HepG2 (cell line): ENCODE results near the gene DAB2IP. TPM values are rescaled to one million over a fixed set of nuclear protein-coding genes. Genes with fewer than 3 reads are reported as not detected.

Experiments used
- CERS6 ChIP-seq: sonication (generic); formaldehyde crosslinking; IDR thresholded peaks from 2 replicates; pipeline ENCODE4 v1.5.0; 2020; ENCODE audit warnings: missing genetic modification reagents
- CREB3 ChIP-seq: sonication (generic); formaldehyde crosslinking; IDR thresholded peaks from 2 replicates; pipeline ENCODE4 v1.5.0; 2020; ENCODE audit warnings: missing genetic modification reagents
- CTCF ChIP-seq: sonication (generic); formaldehyde crosslinking; IDR thresholded peaks from 2 replicates; pipeline ENCODE4 v1.5.0; 2020; ENCODE audit warnings: mild to moderate bottlenecking, missing genetic modification reagents, moderate library complexity
- FOXK1 ChIP-seq: sonication (generic); formaldehyde crosslinking; IDR thresholded peaks from 2 replicates; pipeline ENCODE4 v1.4.0; 2020; ENCODE audit warnings: low read depth, missing genetic modification reagents, borderline replicate concordance
- KAT8 ChIP-seq: IDR thresholded peaks from 2 replicates; pipeline ENCODE4 v1.6.1; 2016; ENCODE audit warnings: missing genetic modification reagents, missing compliant biosample characterization
- KDM5A ChIP-seq: fragments of 200-600 bp; sonication (generic); IDR thresholded peaks from 2 replicates; pipeline ENCODE4 v1.7.0; 2018; ENCODE audit warnings: antibody characterized with exemption, mild to moderate bottlenecking, low read length, borderline replicate concordance
- KLF13 ChIP-seq: sonication (generic); formaldehyde crosslinking; IDR thresholded peaks from 2 replicates; pipeline ENCODE4 v1.4.0; 2020; ENCODE audit warnings: mild to moderate bottlenecking, missing genetic modification reagents
- MXD1 ChIP-seq: sonication (generic); formaldehyde crosslinking; IDR thresholded peaks from 2 replicates; pipeline ENCODE4 v1.4.0; 2020; ENCODE audit warnings: mild to moderate bottlenecking, missing genetic modification reagents
- RBM39 ChIP-seq: fragments of 200-400 bp; formaldehyde crosslinking; IDR thresholded peaks from one replicate; pipeline ENCODE4 v1.6.1; 2018; ENCODE audit warnings: antibody characterized with exemption, mild to moderate bottlenecking, low read depth, low read length; ENCODE audit not compliant: poor library complexity, severe bottlenecking
- RXRB ChIP-seq: IDR thresholded peaks from 2 replicates; pipeline ENCODE4 v1.6.1; 2016; ENCODE audit warnings: borderline replicate concordance, missing genetic modification reagents, missing compliant biosample characterization
- SP2 ChIP-seq: sonication (generic); formaldehyde crosslinking; IDR thresholded peaks from 2 replicates; pipeline ENCODE4 v1.5.1; 2020; ENCODE audit warnings: mild to moderate bottlenecking, missing genetic modification reagents
- TAF15 ChIP-seq: fragments of 200-400 bp; formaldehyde crosslinking; IDR thresholded peaks from one replicate; pipeline ENCODE4 v1.6.1; 2018; ENCODE audit warnings: mild to moderate bottlenecking, low read depth, low read length; ENCODE audit not compliant: poor library complexity, severe bottlenecking
- TMF1 ChIP-seq: sonication (generic); formaldehyde crosslinking; IDR thresholded peaks from 2 replicates; pipeline ENCODE4 v1.8.1; 2022; ENCODE audit warnings: low read depth, missing genetic modification reagents
- TRIM24 ChIP-seq: sonication (generic); formaldehyde crosslinking; IDR thresholded peaks from 2 replicates; pipeline ENCODE4 v1.8.0; 2022; ENCODE audit warnings: mild to moderate bottlenecking, missing genetic modification reagents
- UBTF ChIP-seq: sonication (generic); formaldehyde crosslinking; IDR thresholded peaks from 2 replicates; pipeline ENCODE4 v1.4.0; 2020; ENCODE audit warnings: mild to moderate bottlenecking, missing genetic modification reagents
- ZFP36L1 ChIP-seq: sonication (generic); formaldehyde crosslinking; IDR thresholded peaks from 2 replicates; pipeline ENCODE4 v1.8.0; 2022; ENCODE audit warnings: mild to moderate bottlenecking, missing genetic modification reagents, moderate library complexity
- ZFX ChIP-seq: sonication (generic); formaldehyde crosslinking; IDR thresholded peaks from 2 replicates; pipeline ENCODE4 v1.4.0; 2020; ENCODE audit warnings: mild to moderate bottlenecking, low read depth, missing genetic modification reagents, moderate library complexity
- ZNF501 ChIP-seq: sonication (generic); formaldehyde crosslinking; IDR thresholded peaks from 2 replicates; pipeline ENCODE4 v1.5.1; 2020; ENCODE audit warnings: mild to moderate bottlenecking, moderate library complexity, missing genetic modification reagents
- ZNF644 ChIP-seq: IDR thresholded peaks from 2 replicates; pipeline ENCODE4 v1.6.1; 2016; ENCODE audit warnings: low read depth
- ZNF788 ChIP-seq: sonication (generic); formaldehyde crosslinking; IDR thresholded peaks from 2 replicates; pipeline ENCODE4 v1.5.0; 2020; ENCODE audit warnings: mild to moderate bottlenecking, missing genetic modification reagents, borderline replicate concordance
- polyA plus RNA-seq, 8 experiments: library from polyadenylated mRNA; depleted of rRNA in 3 of 8; stranded (reverse) in 7 of 8; unstranded in 1 of 8; fragments of >200 nt; fragmentation: Illumina TruSeq in 4 of 8; extraction: Trizol in 4 of 8; gene quantifications; 2 replicates each; pipeline versions ENCODE4 v1.2.1 to v1.2.3, GENCODE V29; 2011 to 2016; ENCODE audit warnings: low read depth in 4 of 8, missing spikeins in 1 of 8, mixed read lengths in 1 of 8; ENCODE audit not compliant: insufficient read depth in 1 of 8
- total RNA-seq, 5 experiments: library from RNA; depleted of rRNA; stranded (reverse); fragments of >200 nt; fragmentation: Illumina TruSeq; extraction: Trizol; gene quantifications; 2 replicates each; pipeline ENCODE4 v1.2.3, GENCODE V29; 2016; ENCODE audit warnings: low read depth in 1 of 5
- TF ChIP-seq, protein P1 (sequence below): sonication (generic); formaldehyde crosslinking; IDR thresholded peaks from 2 replicates; pipeline ENCODE4; 2020; ENCODE audit warnings: missing genetic modification reagents, mild to moderate bottlenecking, borderline replicate concordance

The DAB2IP gene
- total and polyA plus RNA-seq, 2 of the 13 experiments (the other 11 are each of a cell fraction or from before 2014, with no cell fraction given) = 25.3 to 37.9 TPM

- TF ChIP-seq CREB3 (no peak), ZNF788 (no peak), KDM5A (no peak), KAT8 (CRISPR knock-in tag) (no peak), KLF13 (CRISPR knock-in tag) (no peak), TMF1 (CRISPR knock-in tag) (no peak), ZFP36L1 (no peak), SP2 (CRISPR knock-in tag) (no peak), MXD1 (CRISPR knock-in tag) (no peak), ZFX (CRISPR knock-in tag) (no peak), RXRB (CRISPR knock-in tag) (no peak), RBM39 (peak; percentile 69), CTCF (CRISPR knock-in tag) (peak; percentile 17), ZNF644 (CRISPR knock-in tag) (0 out of 2 replicates have a peak, but pooled peaks have one; percentile 13), CERS6 (no peak), TRIM24 (no peak), ZNF501 (CRISPR knock-in tag) (peak; percentile 14), FOXK1 (CRISPR knock-in tag) (no peak), TAF15 (no peak), UBTF (CRISPR knock-in tag) (peak; percentile 87)
- TF ChIP-seq, protein P1, sequence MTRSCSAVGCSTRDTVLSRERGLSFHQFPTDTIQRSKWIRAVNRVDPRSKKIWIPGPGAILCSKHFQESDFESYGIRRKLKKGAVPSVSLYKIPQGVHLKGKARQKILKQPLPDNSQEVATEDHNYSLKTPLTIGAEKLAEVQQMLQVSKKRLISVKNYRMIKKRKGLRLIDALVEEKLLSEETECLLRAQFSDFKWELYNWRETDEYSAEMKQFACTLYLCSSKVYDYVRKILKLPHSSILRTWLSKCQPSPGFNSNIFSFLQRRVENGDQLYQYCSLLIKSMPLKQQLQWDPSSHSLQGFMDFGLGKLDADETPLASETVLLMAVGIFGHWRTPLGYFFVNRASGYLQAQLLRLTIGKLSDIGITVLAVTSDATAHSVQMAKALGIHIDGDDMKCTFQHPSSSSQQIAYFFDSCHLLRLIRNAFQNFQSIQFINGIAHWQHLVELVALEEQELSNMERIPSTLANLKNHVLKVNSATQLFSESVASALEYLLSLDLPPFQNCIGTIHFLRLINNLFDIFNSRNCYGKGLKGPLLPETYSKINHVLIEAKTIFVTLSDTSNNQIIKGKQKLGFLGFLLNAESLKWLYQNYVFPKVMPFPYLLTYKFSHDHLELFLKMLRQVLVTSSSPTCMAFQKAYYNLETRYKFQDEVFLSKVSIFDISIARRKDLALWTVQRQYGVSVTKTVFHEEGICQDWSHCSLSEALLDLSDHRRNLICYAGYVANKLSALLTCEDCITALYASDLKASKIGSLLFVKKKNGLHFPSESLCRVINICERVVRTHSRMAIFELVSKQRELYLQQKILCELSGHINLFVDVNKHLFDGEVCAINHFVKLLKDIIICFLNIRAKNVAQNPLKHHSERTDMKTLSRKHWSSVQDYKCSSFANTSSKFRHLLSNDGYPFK = no peak
These were observed 92.1 kb downstream of the DAB2IP start (continued) for GRCh38 chr9:121743441-121744001.
